C4-2B (cell line): Measurements from ENCODE around the gene HCCS.
"Not testable (repeated sequence)": the region's sequence is repeated elsewhere in the genome, so short reads cannot be mapped to it uniquely, and the experiment has no call there.

Source experiments
- H3K27ac ChIP-seq: fragments of 450-650 bp; 2 replicates; pipeline ENCODE4 v1.5.1; 2017
- CTCF ChIP-seq: fragments of 450-650 bp; conservative IDR thresholded peaks from 2 replicates; pipeline ENCODE4 v1.5.1; 2017; ENCODE audit warnings: mild to moderate bottlenecking
- ZFX ChIP-seq: fragments of 450-650 bp; IDR thresholded peaks from 2 replicates; pipeline ENCODE4 v1.6.1; 2017

HCCS gene

GRCh38 chrX:11105080-11105479, 6.1 kb upstream of the HCCS start:
- TF ChIP-seq CTCF (0 out of 2 replicates have a peak, but pooled peaks have one; percentile 6), ZFX (no peak)
- no peak overlapping the region for H3K27ac ChIP-seq

- H3K27ac ChIP-seq = no peak overlapping the region
- no peak for TF ChIP-seq CTCF
Measured at GRCh38 chrX:11108253-11108941, 2.7 kb upstream of the HCCS start.

- TF ChIP-seq CTCF (no peak), ZFX (no peak)
- H3K27ac ChIP-seq = peak overlapping the region; percentile 91; the same call in 1 of the 2 replicates
Measured at GRCh38 chrX:11109968-11110367, 1.2 kb upstream of the HCCS start.

GRCh38 chrX:11111947-11112346, 815 bp downstream of the HCCS start:
- peak overlapping the region; percentile 91 for H3K27ac ChIP-seq
- TF ChIP-seq CTCF (no peak), ZFX (no peak)

- H3K27ac ChIP-seq = no peak overlapping the region
- TF ChIP-seq CTCF = no peak
- no peak for TF ChIP-seq ZFX
Measured at GRCh38 chrX:11113731-11114130, 2.6 kb downstream of the HCCS start.

GRCh38 chrX:11117745-11118144, 6.6 kb downstream of the HCCS start:
- H3K27ac ChIP-seq = no peak overlapping the region
- TF ChIP-seq CTCF (no peak), ZFX (no peak)

- TF ChIP-seq CTCF = no peak
- H3K27ac ChIP-seq = no peak overlapping the region
Measured at GRCh38 chrX:11119313-11119943, 8.3 kb downstream of the HCCS start.

- H3K27ac ChIP-seq = not testable (repeated sequence)
Measured at GRCh38 chrX:11123087-11123486, 12.0 kb downstream of the HCCS start.
